ENCODE results near the gene CFAP46. TPM values are rescaled to one million over a fixed set of nuclear protein-coding genes. Genes with fewer than 3 reads are reported as not detected.
A peak's percentile ranks its signal among the peaks of the same experiment; 100 is the strongest.

Gene CFAP46
- total and polyA plus RNA-seq, 2 experiments from 2014 or later, result 3.1 to 5.4 TPM

DNA sequence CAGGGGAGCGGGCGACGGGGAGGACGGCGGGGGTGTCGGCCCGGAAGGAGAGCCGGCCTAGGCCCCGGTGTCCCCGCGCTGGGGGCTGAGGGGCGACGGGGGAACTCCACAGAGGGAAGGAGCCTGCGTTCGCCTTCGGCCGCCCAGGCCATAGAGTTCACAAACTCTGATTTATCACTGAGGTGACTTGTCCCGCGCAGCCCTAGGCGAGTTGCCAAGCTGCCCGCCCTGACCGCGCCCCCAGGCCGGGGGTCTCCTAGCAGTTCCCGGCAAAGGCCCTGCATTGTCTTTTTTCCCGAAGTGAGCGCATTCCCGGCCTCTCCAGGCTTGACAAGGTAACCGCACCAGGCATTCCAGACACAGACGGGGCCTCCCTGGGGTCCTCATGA, 153.5 kb downstream of the CFAP46 start:
- Histone ChIP-seq H3K36me3 (ENCODE audit: insufficient read depth) (no peaks in the 10 kb centered on the region), H3F3A (replicated peaks; ENCODE audit: low read depth) (no peaks in the 10 kb centered on the region), H3K27ac (ENCODE audit: low read depth) (no peak overlapping the region), H3K79me2 (replicated peaks; ENCODE audit: insufficient read depth) (no peaks in the 10 kb centered on the region), H2AFZ (0 out of 2 replicates have a peak overlapping the region, but pooled peaks have one; percentile 59), H3K4me2 (peak overlapping the region; percentile 84), H3K4me3 (peak overlapping the region; percentile 58), H3K4me1 (ENCODE audit: insufficient read depth) (peaks cover 4% of the 10 kb centered on the region), H4K20me1 (replicated peaks; ENCODE audit: insufficient read depth) (0 out of 2 replicates have a peak, but pooled peaks cover 3% of the 10 kb centered on the region), H3K27me3 (ENCODE audit: insufficient read depth) (peaks cover 64% of the 10 kb centered on the region), H3K9me2 (ENCODE audit: insufficient read depth) (no peaks in the 10 kb centered on the region)
- Mint-ChIP-seq H3K4me1 (peaks cover 2% of the 10 kb centered on the region; the same call in 2 of the 3 replicates), H3K4me3 (peak overlapping the region; percentile 46), H3K36me3 (ENCODE audit: low read depth) (no peaks in the 10 kb centered on the region), H3K27ac (no peak overlapping the region), H3K9me3 (no peaks in the 10 kb centered on the region), H3K27me3 (ENCODE audit: insufficient read depth, low read depth, poor library complexity) (peaks cover 58% of the 10 kb centered on the region)
- TF ChIP-seq, protein P1, sequence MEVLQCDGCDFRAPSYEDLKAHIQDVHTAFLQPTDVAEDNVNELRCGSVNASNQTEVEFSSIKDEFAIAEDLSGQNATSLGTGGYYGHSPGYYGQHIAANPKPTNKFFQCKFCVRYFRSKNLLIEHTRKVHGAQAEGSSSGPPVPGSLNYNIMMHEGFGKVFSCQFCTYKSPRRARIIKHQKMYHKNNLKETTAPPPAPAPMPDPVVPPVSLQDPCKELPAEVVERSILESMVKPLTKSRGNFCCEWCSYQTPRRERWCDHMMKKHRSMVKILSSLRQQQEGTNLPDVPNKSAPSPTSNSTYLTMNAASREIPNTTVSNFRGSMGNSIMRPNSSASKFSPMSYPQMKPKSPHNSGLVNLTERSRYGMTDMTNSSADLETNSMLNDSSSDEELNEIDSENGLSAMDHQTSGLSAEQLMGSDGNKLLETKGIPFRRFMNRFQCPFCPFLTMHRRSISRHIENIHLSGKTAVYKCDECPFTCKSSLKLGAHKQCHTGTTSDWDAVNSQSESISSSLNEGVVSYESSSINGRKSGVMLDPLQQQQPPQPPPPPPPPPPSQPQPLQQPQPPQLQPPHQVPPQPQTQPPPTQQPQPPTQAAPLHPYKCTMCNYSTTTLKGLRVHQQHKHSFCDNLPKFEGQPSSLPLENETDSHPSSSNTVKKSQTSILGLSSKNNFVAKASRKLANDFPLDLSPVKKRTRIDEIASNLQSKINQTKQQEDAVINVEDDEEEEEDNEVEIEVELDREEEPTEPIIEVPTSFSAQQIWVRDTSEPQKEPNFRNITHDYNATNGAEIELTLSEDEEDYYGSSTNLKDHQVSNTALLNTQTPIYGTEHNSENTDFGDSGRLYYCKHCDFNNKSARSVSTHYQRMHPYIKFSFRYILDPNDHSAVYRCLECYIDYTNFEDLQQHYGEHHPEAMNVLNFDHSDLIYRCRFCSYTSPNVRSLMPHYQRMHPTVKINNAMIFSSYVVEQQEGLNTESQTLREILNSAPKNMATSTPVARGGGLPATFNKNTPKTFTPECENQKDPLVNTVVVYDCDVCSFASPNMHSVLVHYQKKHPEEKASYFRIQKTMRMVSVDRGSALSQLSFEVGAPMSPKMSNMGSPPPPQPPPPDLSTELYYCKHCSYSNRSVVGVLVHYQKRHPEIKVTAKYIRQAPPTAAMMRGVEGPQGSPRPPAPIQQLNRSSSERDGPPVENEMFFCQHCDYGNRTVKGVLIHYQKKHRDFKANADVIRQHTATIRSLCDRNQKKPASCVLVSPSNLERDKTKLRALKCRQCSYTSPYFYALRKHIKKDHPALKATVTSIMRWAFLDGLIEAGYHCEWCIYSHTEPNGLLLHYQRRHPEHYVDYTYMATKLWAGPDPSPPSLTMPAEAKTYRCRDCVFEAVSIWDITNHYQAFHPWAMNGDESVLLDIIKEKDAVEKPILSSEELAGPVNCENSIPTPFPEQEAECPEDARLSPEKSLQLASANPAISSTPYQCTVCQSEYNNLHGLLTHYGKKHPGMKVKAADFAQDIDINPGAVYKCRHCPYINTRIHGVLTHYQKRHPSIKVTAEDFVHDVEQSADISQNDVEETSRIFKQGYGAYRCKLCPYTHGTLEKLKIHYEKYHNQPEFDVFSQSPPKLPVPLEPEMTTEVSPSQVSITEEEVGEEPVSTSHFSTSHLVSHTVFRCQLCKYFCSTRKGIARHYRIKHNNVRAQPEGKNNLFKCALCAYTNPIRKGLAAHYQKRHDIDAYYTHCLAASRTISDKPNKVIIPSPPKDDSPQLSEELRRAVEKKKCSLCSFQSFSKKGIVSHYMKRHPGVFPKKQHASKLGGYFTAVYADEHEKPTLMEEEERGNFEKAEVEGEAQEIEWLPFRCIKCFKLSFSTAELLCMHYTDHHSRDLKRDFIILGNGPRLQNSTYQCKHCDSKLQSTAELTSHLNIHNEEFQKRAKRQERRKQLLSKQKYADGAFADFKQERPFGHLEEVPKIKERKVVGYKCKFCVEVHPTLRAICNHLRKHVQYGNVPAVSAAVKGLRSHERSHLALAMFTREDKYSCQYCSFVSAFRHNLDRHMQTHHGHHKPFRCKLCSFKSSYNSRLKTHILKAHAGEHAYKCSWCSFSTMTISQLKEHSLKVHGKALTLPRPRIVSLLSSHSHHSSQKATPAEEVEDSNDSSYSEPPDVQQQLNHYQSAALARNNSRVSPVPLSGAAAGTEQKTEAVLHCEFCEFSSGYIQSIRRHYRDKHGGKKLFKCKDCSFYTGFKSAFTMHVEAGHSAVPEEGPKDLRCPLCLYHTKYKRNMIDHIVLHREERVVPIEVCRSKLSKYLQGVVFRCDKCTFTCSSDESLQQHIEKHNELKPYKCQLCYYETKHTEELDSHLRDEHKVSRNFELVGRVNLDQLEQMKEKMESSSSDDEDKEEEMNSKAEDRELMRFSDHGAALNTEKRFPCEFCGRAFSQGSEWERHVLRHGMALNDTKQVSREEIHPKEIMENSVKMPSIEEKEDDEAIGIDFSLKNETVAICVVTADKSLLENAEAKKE (CRISPR knock-in tag; IDR thresholded peaks at IDR 0.05), result no peak
- DNase-seq (ENCODE audit: low spot score) (peak; percentile 61), ATAC-seq (peak; percentile 3)

DNA sequence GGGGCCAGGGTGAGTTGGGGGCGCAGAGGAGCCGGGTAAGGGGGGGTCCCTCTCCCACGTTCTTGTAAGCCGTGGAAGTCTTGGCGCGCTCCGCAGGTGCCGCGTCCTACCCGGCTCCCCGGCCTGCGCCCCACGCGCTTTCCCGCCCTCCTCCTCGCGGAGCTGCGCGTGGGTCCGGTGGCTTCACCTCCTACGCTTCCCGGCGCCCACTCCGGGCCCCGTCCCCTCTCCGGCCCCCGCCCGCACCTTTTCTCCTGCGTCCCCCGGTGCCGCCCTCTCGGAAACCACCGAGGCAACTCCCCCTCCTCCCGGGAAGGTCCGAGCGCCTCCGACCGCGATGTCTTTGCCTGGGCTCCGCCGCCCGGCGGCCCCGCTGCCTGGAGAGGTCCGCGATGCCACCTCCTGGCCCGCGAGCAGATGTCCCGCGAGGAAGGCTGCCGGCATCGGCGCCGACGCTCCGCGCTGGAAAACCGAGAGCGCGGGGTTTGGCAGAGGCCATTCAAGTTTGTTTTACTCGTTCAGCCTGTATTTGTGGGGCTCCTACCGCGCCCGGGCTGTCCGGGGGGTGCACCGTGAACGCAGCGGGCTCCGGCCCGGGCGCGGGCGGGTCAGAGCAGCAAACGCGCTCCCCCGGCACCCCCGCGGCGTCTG, 154.1 kb downstream of the CFAP46 start:
- Mint-ChIP-seq H3K9me3 (no peaks in the 10 kb centered on the region), H3K4me1 (peaks cover 7% of the 10 kb centered on the region), H3K27me3 (ENCODE audit: insufficient read depth, low read depth, poor library complexity) (peaks cover 62% of the 10 kb centered on the region), H3K27ac (no peak overlapping the region), H3K36me3 (ENCODE audit: low read depth) (no peaks in the 10 kb centered on the region), H3K4me3 (peak overlapping the region; percentile 46; the same call in 2 of the 3 replicates)
- Histone ChIP-seq H3K79me2 (replicated peaks; ENCODE audit: insufficient read depth) (no peaks in the 10 kb centered on the region), H3K4me3 (peak overlapping the region; percentile 58), H3K36me3 (ENCODE audit: insufficient read depth) (no peaks in the 10 kb centered on the region), H3F3A (replicated peaks; ENCODE audit: low read depth) (no peaks in the 10 kb centered on the region), H3K4me2 (peak overlapping the region; percentile 84), H3K9me2 (ENCODE audit: insufficient read depth) (no peaks in the 10 kb centered on the region), H3K27ac (ENCODE audit: low read depth) (no peak overlapping the region), H4K20me1 (replicated peaks; ENCODE audit: insufficient read depth) (0 out of 2 replicates have a peak, but pooled peaks cover 6% of the 10 kb centered on the region), H3K27me3 (ENCODE audit: insufficient read depth) (peaks cover 69% of the 10 kb centered on the region), H2AFZ (peak overlapping the region; percentile 59; the same call in 1 of the 2 replicates), H3K4me1 (ENCODE audit: insufficient read depth) (peaks cover 7% of the 10 kb centered on the region)
- TF ChIP-seq ZNF331 (CRISPR knock-in tag; IDR thresholded peaks at IDR 0.05; ENCODE audit: low read depth), result no peak
- peak; percentile 86 for TF ChIP-seq EZH2 (IDR thresholded peaks at IDR 0.05; ENCODE audit: low read depth, unreplicated experiment)
- TF ChIP-seq, protein P2, sequence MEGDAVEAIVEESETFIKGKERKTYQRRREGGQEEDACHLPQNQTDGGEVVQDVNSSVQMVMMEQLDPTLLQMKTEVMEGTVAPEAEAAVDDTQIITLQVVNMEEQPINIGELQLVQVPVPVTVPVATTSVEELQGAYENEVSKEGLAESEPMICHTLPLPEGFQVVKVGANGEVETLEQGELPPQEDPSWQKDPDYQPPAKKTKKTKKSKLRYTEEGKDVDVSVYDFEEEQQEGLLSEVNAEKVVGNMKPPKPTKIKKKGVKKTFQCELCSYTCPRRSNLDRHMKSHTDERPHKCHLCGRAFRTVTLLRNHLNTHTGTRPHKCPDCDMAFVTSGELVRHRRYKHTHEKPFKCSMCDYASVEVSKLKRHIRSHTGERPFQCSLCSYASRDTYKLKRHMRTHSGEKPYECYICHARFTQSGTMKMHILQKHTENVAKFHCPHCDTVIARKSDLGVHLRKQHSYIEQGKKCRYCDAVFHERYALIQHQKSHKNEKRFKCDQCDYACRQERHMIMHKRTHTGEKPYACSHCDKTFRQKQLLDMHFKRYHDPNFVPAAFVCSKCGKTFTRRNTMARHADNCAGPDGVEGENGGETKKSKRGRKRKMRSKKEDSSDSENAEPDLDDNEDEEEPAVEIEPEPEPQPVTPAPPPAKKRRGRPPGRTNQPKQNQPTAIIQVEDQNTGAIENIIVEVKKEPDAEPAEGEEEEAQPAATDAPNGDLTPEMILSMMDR (conservative IDR thresholded peaks at IDR 0.05; ENCODE audit: low read depth in 2 of 2), result peak in 1 of 2 experiments; percentile 16; a peak in 1 of 4 replicates
- no peak for TF ChIP-seq CREB1 (CRISPR knock-in tag; IDR thresholded peaks at IDR 0.05; ENCODE audit: low read depth)
- ATAC-seq (peak; percentile 20), DNase-seq (ENCODE audit: low spot score) (peak; percentile 65)
